Prostate gland (tissue), 2 donors: ENCODE results near the gene NR4A3.

Experiments
- POLR2A ChIP-seq: fragments of 450-650 bp; IDR thresholded peaks from one replicate; pipeline ENCODE4 v1.6.1; 2016; ENCODE audit warnings: antibody characterized with exemption, mild to moderate bottlenecking
- TF ChIP-seq, protein P1 (sequence below), 4 experiments: fragments of 200-600 bp in 2 of 4; fragments of 450-650 bp in 2 of 4; sonication (generic) in 2 of 4; IDR thresholded peaks; 1 replicate in 3 of 4; 2 replicates in 1 of 4; pipeline ENCODE4 v1.5.1; 2016 to 2019; ENCODE audit warnings: antibody characterized with exemption in 4 of 4, mild to moderate bottlenecking in 2 of 4, moderate library complexity in 2 of 4

GRCh38 chr9:99816392-99816791, 5.3 kb upstream of the NR4A3 start:
- no peak for TF ChIP-seq POLR2A
- TF ChIP-seq, protein P1, sequence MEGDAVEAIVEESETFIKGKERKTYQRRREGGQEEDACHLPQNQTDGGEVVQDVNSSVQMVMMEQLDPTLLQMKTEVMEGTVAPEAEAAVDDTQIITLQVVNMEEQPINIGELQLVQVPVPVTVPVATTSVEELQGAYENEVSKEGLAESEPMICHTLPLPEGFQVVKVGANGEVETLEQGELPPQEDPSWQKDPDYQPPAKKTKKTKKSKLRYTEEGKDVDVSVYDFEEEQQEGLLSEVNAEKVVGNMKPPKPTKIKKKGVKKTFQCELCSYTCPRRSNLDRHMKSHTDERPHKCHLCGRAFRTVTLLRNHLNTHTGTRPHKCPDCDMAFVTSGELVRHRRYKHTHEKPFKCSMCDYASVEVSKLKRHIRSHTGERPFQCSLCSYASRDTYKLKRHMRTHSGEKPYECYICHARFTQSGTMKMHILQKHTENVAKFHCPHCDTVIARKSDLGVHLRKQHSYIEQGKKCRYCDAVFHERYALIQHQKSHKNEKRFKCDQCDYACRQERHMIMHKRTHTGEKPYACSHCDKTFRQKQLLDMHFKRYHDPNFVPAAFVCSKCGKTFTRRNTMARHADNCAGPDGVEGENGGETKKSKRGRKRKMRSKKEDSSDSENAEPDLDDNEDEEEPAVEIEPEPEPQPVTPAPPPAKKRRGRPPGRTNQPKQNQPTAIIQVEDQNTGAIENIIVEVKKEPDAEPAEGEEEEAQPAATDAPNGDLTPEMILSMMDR (IDR thresholded peaks at IDR 0.05), result no peak
